ENCODE measurements around the gene LINC00632. TPM values are rescaled to one million over a fixed set of nuclear protein-coding genes. Genes with fewer than 3 reads are reported as not detected.

The LINC00632 gene
- total and polyA plus RNA-seq, 4 donors: 0.15 to 28.7 (median 0.32) TPM

DNA sequence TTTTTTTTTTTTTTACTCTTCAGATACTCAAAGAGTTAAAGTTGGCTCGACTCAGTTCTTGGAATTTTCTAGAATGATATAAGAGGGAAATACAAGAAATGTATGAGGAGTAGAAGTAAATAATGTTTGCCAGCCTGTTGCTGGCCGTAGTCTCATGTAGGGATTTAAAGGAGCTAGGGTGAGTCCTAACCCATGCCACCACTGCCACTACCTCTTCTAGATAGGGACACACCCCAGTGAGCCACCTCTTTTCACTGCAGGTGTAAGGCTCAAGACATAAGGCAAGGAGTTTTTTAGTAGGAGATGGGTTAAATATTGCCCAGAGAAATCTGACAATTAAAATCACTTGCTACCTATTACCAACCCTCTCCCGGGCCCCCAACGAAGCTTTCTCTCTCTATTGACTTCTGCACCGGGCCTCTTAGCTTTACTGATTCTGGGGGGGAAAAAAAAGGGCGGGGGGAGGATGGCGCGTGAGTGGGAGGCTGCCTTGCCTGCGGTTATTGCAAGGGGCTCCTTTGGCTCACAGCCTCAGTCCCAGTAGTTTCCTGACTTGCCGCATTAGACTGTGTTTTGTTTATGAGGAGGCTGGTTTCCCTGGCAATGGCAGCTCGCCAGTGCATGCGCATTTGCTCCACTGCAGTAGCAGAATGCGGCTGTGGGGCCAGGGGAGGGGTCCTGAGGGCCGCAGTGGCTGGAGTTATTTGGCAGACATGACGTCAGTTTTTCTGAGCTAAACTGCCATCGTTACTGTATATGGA, 3.0 kb downstream of the LINC00632 start:
- H3K4me3 ChIP-seq (ENCODE audit: low read depth in 1 of 3, low read length in 3 of 3): no peak overlapping the region
- peak; percentile 31 for DNase-seq (ENCODE audit: low spot score)
- no peak overlapping the region for H3K9ac ChIP-seq (ENCODE audit: low read depth in 1 of 2, low read length in 2 of 2)
- WGBS: 19% methylated on average over 16 of the region's 16 CpGs
- H3K27ac ChIP-seq (ENCODE audit: low read depth in 1 of 2, low read length in 2 of 2): no peak overlapping the region
- TF ChIP-seq HNF4G (IDR thresholded peaks at IDR 0.05): no peak
- no peak for TF ChIP-seq GABPA (IDR thresholded peaks at IDR 0.05 in 1 of 2, conservative IDR thresholded peaks at IDR 0.05 in 1 of 2)
- TF ChIP-seq, protein P1, sequence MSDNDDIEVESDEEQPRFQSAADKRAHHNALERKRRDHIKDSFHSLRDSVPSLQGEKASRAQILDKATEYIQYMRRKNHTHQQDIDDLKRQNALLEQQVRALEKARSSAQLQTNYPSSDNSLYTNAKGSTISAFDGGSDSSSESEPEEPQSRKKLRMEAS (IDR thresholded peaks at IDR 0.05): no peak
- TF ChIP-seq HNF4A (conservative IDR thresholded peaks at IDR 0.05): no peak
- TF ChIP-seq FOXA1 (IDR thresholded peaks at IDR 0.05): no peak
- no peak for TF ChIP-seq RAD21 (IDR thresholded peaks at IDR 0.05)
- TF ChIP-seq, protein P2, sequence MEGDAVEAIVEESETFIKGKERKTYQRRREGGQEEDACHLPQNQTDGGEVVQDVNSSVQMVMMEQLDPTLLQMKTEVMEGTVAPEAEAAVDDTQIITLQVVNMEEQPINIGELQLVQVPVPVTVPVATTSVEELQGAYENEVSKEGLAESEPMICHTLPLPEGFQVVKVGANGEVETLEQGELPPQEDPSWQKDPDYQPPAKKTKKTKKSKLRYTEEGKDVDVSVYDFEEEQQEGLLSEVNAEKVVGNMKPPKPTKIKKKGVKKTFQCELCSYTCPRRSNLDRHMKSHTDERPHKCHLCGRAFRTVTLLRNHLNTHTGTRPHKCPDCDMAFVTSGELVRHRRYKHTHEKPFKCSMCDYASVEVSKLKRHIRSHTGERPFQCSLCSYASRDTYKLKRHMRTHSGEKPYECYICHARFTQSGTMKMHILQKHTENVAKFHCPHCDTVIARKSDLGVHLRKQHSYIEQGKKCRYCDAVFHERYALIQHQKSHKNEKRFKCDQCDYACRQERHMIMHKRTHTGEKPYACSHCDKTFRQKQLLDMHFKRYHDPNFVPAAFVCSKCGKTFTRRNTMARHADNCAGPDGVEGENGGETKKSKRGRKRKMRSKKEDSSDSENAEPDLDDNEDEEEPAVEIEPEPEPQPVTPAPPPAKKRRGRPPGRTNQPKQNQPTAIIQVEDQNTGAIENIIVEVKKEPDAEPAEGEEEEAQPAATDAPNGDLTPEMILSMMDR (IDR thresholded peaks at IDR 0.05; ENCODE audit: low read depth, low read length, missing input control): no peak
- TF ChIP-seq YY1 (IDR thresholded peaks at IDR 0.05): no peak
- no peak for TF ChIP-seq NR2F2 (IDR thresholded peaks at IDR 0.05)
- TF ChIP-seq EGR1 (IDR thresholded peaks at IDR 0.05; ENCODE audit: low read depth in 2 of 2): no peak
- TF ChIP-seq, protein P3, sequence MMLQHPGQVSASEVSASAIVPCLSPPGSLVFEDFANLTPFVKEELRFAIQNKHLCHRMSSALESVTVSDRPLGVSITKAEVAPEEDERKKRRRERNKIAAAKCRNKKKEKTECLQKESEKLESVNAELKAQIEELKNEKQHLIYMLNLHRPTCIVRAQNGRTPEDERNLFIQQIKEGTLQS (IDR thresholded peaks at IDR 0.05): no peak
- TF ChIP-seq FOXA2 (IDR thresholded peaks at IDR 0.05): no peak
- no peak for TF ChIP-seq RXRA (IDR thresholded peaks at IDR 0.05)
- no peak for TF ChIP-seq SP1 (IDR thresholded peaks at IDR 0.05)
- TF ChIP-seq, protein P4, sequence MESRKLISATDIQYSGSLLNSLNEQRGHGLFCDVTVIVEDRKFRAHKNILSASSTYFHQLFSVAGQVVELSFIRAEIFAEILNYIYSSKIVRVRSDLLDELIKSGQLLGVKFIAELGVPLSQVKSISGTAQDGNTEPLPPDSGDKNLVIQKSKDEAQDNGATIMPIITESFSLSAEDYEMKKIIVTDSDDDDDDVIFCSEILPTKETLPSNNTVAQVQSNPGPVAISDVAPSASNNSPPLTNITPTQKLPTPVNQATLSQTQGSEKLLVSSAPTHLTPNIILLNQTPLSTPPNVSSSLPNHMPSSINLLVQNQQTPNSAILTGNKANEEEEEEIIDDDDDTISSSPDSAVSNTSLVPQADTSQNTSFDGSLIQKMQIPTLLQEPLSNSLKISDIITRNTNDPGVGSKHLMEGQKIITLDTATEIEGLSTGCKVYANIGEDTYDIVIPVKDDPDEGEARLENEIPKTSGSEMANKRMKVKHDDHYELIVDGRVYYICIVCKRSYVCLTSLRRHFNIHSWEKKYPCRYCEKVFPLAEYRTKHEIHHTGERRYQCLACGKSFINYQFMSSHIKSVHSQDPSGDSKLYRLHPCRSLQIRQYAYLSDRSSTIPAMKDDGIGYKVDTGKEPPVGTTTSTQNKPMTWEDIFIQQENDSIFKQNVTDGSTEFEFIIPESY (IDR thresholded peaks at IDR 0.05): no peak
- TF ChIP-seq JUND (IDR thresholded peaks at IDR 0.05): no peak
- no peak for TF ChIP-seq TAF1 (conservative IDR thresholded peaks at IDR 0.05)
- TF ChIP-seq, protein P5, sequence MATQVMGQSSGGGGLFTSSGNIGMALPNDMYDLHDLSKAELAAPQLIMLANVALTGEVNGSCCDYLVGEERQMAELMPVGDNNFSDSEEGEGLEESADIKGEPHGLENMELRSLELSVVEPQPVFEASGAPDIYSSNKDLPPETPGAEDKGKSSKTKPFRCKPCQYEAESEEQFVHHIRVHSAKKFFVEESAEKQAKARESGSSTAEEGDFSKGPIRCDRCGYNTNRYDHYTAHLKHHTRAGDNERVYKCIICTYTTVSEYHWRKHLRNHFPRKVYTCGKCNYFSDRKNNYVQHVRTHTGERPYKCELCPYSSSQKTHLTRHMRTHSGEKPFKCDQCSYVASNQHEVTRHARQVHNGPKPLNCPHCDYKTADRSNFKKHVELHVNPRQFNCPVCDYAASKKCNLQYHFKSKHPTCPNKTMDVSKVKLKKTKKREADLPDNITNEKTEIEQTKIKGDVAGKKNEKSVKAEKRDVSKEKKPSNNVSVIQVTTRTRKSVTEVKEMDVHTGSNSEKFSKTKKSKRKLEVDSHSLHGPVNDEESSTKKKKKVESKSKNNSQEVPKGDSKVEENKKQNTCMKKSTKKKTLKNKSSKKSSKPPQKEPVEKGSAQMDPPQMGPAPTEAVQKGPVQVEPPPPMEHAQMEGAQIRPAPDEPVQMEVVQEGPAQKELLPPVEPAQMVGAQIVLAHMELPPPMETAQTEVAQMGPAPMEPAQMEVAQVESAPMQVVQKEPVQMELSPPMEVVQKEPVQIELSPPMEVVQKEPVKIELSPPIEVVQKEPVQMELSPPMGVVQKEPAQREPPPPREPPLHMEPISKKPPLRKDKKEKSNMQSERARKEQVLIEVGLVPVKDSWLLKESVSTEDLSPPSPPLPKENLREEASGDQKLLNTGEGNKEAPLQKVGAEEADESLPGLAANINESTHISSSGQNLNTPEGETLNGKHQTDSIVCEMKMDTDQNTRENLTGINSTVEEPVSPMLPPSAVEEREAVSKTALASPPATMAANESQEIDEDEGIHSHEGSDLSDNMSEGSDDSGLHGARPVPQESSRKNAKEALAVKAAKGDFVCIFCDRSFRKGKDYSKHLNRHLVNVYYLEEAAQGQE (IDR thresholded peaks at IDR 0.05): no peak
- peaks cover 0 to 3% (median 0%) of the 10 kb centered on the region in 4 donors for H3K27me3 ChIP-seq (ENCODE audit: control insufficient read depth in 4 of 4, insufficient read depth in 4 of 4, low read length in 3 of 4)
- no peaks in the 10 kb centered on the region for H3K36me3 ChIP-seq (ENCODE audit: control insufficient read depth in 4 of 4, insufficient read depth in 3 of 4, low read depth in 1 of 4, low read length in 3 of 4)
- H3K9me3 ChIP-seq (ENCODE audit: control insufficient read depth in 4 of 4, low read length in 3 of 4): no peaks in the 10 kb centered on the region
- H3K4me1 ChIP-seq (ENCODE audit: control insufficient read depth in 4 of 4, insufficient read depth in 4 of 4, low read length in 3 of 4): no peaks in the 10 kb centered on the region

Measured in liver (tissue), 9 donors.